Measurements from ENCODE around the gene LRRC59.

- TF ChIP-seq CTCF (conservative IDR thresholded peaks at IDR 0.05; ENCODE audit: low read depth in 2 of 2) = no peak
- TF ChIP-seq EZH2 (IDR thresholded peaks at IDR 0.05; ENCODE audit: low read depth, unreplicated experiment) = no peak
Measured at GRCh38 chr17:50445730-50446325, 48.5 kb upstream of the LRRC59 start.
